Coronary artery (tissue), 2 donors: ENCODE measurements around the gene SCNN1B.

ENCODE experiments used
- DNase-seq: peaks from one replicate; pipeline ENCODE4 v3.0.0-alpha.2; 2017; ENCODE audit warnings: low spot score
- H3K27ac ChIP-seq, 2 donors: fragments of 200-600 bp; sonication (generic); one replicate each; pipeline ENCODE4 v1.5.1; 2016 to 2019
- H3K4me3 ChIP-seq: fragments of 200-600 bp; sonication (generic); 2 replicates; pipeline ENCODE4 v1.5.1; 2016; ENCODE audit warnings: mild to moderate bottlenecking, moderate library complexity
- CTCF ChIP-seq: fragments of 200-600 bp; sonication (generic); IDR thresholded peaks from one replicate; pipeline ENCODE4 v1.5.1; 2019; ENCODE audit warnings: antibody characterized with exemption

Gene SCNN1B

GRCh38 chr16:23406024-23406423 lies 103.9 kb downstream of the SCNN1B start:
- DNase-seq = no peak

GRCh38 chr16:23406546-23407240 lies 104.6 kb downstream of the SCNN1B start:
- no peak for DNase-seq
- no peak for TF ChIP-seq CTCF
- Histone ChIP-seq H3K4me3 (no peak overlapping the region), H3K27ac (no peak overlapping the region)

More at GRCh38 chr16:23406024-23406423, 103.9 kb downstream of the SCNN1B start:
- TF ChIP-seq CTCF = no peak
- H3K4me3 ChIP-seq = no peak overlapping the region
- no peak overlapping the region for H3K27ac ChIP-seq

GRCh38 chr16:23407436-23408127 lies 105.5 kb downstream of the SCNN1B start:
- Histone ChIP-seq H3K27ac (no peak overlapping the region), H3K4me3 (no peak overlapping the region)
- no peak for DNase-seq
- no peak for TF ChIP-seq CTCF

GRCh38 chr16:23408242-23408822 lies 106.2 kb downstream of the SCNN1B start:
- no peak overlapping the region for H3K4me3 ChIP-seq
- no peak overlapping the region for H3K27ac ChIP-seq
- no peak for DNase-seq
- TF ChIP-seq CTCF = no peak

GRCh38 chr16:23408823-23409298 lies 106.8 kb downstream of the SCNN1B start:
- H3K4me3 ChIP-seq = no peak overlapping the region
- H3K27ac ChIP-seq = peak overlapping the region in 1 of 2 donors; percentile 7
- no peak for TF ChIP-seq CTCF
- DNase-seq = no peak

GRCh38 chr16:23409522-23409921 lies 107.4 kb downstream of the SCNN1B start:
- H3K27ac ChIP-seq = no peak overlapping the region
- no peak for TF ChIP-seq CTCF

More at GRCh38 chr16:23409522-23409921, 107.4 kb downstream of the SCNN1B start:
- no peak for DNase-seq
- H3K4me3 ChIP-seq = no peak overlapping the region
